C4-2B (cell line): ENCODE data around the gene EFNB3.

Source experiments
- ZFX ChIP-seq: fragments of 450-650 bp; IDR thresholded peaks from 2 replicates; pipeline ENCODE4 v1.6.1; 2017
- TF ChIP-seq, protein P1 (sequence below): fragments of 450-650 bp; conservative IDR thresholded peaks from 2 replicates; pipeline ENCODE4 v1.5.1; 2017; ENCODE audit warnings: mild to moderate bottlenecking

DNA sequence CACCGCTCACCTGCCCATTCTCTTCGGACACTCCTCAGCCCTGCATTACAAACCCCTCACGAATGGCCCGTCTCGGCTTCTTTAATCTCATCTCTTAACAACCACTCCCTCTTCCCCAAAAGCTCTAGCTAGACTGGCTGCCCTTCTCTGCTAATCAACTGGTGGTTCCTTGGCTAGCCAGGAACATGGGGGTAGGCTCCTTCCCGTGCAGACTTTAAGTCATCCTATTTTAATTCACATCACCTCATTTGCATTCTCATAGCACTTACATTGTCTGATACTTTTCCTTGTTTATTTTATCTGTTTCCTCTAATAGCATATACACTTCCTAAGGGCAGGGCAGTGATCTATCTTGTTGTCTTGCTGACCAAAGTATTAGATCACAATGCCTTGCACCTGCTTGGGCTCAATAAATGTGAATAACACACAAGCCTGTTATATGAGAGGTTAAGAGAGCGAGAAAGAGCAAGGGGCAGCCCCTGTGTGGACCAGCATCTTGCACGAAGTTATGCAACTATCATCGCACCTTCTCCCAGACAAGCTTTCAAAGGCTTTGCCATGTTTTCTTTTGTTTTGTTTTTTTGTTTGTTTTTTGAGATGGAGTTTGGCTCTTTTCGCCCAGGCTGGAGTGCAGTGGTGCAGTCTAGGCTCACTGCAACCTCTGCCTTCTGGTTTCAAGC lies 27.5 kb upstream of the EFNB3 start:
- TF ChIP-seq, protein P1, sequence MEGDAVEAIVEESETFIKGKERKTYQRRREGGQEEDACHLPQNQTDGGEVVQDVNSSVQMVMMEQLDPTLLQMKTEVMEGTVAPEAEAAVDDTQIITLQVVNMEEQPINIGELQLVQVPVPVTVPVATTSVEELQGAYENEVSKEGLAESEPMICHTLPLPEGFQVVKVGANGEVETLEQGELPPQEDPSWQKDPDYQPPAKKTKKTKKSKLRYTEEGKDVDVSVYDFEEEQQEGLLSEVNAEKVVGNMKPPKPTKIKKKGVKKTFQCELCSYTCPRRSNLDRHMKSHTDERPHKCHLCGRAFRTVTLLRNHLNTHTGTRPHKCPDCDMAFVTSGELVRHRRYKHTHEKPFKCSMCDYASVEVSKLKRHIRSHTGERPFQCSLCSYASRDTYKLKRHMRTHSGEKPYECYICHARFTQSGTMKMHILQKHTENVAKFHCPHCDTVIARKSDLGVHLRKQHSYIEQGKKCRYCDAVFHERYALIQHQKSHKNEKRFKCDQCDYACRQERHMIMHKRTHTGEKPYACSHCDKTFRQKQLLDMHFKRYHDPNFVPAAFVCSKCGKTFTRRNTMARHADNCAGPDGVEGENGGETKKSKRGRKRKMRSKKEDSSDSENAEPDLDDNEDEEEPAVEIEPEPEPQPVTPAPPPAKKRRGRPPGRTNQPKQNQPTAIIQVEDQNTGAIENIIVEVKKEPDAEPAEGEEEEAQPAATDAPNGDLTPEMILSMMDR = no peak
- TF ChIP-seq ZFX = no peak
